GM12874 (cell line): ENCODE measurements around the gene EMID1.

ENCODE experiments used
- TF ChIP-seq, protein P1 (sequence below): IDR thresholded peaks from 2 replicates; pipeline ENCODE4 v1.5.1; 2011; ENCODE audit warnings: low read depth, mild to moderate bottlenecking, control low read depth, low read length, moderate library complexity; ENCODE audit not compliant: insufficient read depth

Gene EMID1

DNA sequence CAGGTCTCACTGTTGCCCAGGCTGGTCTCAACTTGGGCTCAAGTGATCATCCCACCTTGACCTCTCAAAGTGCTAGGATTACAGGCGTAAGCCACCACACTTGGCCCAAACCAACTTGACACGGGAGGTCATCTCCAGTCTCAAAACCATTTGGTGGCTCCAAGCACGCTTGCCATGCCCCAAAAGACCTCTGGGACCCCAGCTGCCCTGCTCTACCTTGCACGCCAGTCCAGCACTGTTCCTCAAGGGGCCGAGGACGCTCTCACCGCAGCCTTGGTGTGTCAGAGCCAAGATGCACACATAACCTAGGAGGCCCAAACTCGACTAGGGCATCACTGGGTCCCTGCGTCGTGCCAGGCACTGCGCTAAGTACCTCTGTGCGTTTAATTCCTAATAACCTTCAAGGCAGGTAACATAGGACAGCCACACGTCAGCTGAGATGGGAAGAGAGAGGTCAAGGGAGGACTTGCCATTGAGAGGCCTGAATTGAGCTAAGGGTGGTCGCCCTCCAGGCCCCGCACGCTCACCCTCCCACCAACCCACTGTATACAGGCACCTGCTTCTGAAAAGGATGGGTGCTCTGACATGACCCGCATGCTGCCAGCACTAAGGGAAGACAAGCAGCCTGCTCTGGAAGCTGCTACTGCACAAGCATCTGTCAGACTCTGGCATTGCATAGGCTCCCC is 96.2 kb downstream of the EMID1 start:
- TF ChIP-seq, protein P1, sequence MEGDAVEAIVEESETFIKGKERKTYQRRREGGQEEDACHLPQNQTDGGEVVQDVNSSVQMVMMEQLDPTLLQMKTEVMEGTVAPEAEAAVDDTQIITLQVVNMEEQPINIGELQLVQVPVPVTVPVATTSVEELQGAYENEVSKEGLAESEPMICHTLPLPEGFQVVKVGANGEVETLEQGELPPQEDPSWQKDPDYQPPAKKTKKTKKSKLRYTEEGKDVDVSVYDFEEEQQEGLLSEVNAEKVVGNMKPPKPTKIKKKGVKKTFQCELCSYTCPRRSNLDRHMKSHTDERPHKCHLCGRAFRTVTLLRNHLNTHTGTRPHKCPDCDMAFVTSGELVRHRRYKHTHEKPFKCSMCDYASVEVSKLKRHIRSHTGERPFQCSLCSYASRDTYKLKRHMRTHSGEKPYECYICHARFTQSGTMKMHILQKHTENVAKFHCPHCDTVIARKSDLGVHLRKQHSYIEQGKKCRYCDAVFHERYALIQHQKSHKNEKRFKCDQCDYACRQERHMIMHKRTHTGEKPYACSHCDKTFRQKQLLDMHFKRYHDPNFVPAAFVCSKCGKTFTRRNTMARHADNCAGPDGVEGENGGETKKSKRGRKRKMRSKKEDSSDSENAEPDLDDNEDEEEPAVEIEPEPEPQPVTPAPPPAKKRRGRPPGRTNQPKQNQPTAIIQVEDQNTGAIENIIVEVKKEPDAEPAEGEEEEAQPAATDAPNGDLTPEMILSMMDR, result no peak

DNA sequence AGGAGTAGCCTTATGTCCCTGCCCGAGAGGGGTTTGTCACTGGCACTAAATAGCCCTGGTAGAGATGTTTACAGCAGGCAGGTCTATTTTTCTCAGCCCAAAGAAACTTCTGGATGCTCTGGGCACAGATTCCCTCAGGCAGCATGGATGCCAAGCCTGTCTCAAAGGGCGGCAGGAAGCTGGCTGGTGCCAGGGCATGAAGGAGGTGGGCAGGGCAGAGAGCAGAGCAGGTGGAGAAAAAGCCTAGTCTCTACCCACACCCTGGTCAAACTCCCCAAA is 96.6 kb downstream of the EMID1 start:
- TF ChIP-seq, protein P1, result no peak

DNA sequence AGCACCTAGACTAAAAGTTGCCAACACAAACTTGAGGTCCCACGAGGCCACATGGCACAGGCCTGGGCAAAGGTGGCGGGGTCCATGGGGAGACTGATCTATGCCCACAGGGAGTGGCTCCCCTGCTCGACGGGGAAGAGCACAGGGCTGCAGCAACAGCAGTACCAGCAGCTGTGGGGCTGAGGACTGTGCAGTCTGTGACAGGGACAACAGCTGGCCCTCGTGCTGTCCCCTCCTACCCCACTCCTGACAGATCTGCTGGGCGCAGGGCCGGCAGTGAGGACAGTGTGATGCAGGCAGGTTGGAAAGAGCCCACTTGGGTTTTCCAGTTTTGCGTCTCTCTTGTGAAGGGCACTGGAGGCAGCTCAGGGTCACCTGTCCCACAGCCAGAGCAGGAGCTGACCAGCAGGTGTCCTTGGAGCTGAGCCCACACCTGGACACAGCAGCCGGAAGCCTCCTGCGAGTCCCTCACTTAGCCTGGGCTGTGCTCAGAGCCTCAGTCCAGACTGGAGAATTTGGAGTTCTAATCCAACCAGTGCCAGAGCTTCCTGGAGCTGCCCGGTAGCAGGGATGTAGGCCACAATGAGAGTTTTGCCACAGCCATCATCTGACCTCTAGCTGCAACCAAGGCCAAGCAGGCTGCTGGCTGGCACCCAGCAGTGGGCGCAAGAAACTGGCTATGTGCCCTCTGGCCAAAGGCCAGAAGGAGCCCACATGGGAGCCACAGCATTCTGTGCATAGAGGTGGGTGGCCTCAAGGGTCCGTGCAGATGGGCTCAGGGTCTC is 97.2 kb downstream of the EMID1 start:
- TF ChIP-seq, protein P1, result no peak

DNA sequence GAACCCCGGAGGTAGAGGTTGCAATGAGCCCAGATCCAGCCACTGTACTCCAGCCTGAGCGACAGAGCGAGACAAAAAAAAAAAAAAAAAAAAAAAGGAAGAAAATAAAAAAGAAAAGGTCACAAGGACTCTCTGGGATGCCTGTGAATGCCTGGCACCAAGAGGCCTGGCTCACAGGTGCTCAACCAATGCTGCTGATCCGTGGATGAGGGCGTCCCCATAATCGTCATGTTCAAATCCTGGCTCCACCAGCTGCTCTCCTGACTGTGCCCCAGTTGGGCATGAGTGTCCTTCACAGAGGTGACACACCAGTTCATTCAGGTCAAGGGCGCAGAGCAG is 100.1 kb downstream of the EMID1 start:
- TF ChIP-seq, protein P1, result no peak

DNA sequence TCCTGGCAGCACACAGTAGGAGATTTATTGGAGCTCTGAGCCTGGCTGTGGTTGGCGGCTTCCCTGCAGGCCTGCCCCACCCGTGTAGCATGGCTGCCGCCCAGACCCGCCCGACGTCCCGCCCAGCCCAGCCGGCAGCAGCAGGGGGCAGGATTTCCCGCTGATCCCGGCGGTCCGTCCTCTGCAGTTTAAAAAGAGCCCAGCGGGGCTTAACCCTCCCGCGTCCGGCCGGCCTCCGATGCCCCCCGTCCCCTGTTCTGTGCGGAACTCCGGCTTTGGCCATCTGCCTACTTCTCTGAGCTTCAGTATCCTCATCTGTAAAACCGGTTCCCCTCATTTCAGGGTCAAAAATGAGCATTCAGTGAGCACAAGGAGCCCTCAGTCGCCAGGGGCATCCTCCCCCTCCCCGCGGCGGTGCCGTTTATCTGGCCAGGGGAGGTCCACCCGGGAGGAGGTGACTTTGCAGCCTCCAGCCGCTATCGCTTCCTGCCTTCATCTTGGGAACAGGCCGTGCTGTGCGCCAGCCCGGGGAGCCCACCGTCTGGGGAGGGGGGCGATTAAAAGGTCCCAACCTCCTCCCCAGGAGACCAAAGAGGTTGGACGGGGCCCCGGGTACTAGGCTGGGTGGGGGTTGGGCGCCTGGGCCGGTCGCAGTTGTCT is 100.6 kb downstream of the EMID1 start, which contains the start of gene GAS2L1:
GAS2L1 (plus strand) TSS at position 476 of the 660 bp plus-strand sequence. CDS start 1,456 bp downstream, outside the sequence.
- TF ChIP-seq, protein P1, result no peak

DNA sequence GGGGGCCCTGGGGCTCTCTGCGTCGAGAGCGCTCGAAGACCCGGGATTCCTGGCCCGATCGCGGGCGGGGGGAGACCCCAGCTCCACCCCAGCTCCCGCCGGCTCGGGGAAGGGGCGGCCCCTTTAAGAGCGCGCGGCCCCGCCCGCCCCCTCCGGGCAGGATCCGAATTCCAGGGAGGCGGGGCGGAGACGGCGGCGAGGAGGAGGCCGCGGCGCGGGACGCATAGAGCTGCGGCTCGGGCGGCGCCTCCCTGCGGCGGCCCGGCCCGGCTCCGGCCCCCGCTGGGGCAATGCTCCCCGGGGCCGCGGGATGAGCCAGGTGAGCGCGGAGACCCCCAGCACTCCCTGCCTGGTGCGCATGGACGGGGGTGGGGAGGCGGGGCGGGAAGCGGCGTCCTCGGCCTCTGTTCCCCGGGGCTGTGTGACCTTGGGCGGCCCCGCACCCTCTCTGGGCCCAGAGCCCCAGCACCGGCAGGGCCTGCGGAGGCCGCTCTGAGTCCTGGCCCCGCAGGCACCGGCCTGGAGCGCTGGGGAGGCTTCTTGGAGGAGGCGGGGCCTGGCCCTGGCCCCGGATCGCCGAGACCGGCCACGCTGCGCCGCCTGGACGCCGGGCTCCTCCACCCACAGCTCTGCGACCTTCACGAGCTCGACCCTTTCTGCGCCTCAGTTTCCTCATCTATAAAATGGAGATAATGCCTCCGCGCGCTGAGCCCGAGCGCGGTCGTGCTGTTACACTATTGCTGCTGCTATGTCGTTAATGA is 101.3 kb downstream of the EMID1 start:
- TF ChIP-seq, protein P1, result no peak

DNA sequence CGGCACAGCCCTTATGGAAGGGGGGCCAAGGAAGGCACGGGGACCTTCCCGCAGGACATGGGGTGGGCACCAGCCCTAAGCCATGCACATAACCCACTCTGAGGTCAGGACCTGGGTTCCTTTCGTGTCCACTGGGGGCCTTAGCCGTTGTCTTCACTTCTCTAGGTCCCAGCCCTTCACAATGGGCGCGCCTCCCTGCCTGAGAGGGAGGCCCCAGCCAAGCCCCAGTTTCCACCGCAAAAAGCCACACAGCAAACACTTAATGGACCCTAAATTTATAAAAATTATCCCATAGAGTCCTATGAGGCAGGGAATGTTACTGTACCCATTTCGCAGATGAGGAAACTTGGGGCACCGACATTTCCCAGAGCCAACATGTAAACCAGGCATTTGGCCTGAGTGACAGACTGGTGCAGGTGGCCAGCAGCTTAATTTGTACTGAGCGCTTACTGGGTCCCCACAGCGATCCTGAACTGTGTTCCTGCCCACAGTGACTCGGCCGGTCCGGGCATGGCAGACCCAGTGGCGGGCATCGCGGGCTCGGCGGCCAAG is 102.0 kb downstream of the EMID1 start:
- TF ChIP-seq, protein P1, result no peak
